Neural crest cell (in vitro differentiated cells): Measurements from ENCODE around the gene ST6GALNAC5. TPM values are rescaled to one million over a fixed set of nuclear protein-coding genes. Genes with fewer than 3 reads are reported as not detected.

Experiments used
- DNase-seq: peaks from one replicate; pipeline ENCODE4 v3.0.0; 2021; ENCODE audit warnings: low read depth, mixed read lengths, low spot score
- H3K27ac Mint-ChIP-seq: one replicate; pipeline ENCODE4 v1.8.0; 2021; ENCODE audit warnings: mild to moderate bottlenecking, mixed read lengths; ENCODE audit not compliant: unreplicated experiment
- H3K27me3 Mint-ChIP-seq: 2 replicates; pipeline ENCODE4 v1.8.0; 2021; ENCODE audit warnings: low read depth, mild to moderate bottlenecking, mixed read lengths
- H3K36me3 Mint-ChIP-seq: 2 replicates; pipeline ENCODE4 v1.8.0; 2021; ENCODE audit warnings: low read depth, mild to moderate bottlenecking, mixed read lengths
- H3K4me1 Mint-ChIP-seq: 2 replicates; pipeline ENCODE4 v1.8.0; 2021; ENCODE audit warnings: mixed read lengths
- H3K4me3 Mint-ChIP-seq: one replicate; pipeline ENCODE4 v1.8.0; 2021; ENCODE audit warnings: mild to moderate bottlenecking, mixed read lengths
- H3K9me3 Mint-ChIP-seq: 2 replicates; pipeline ENCODE4 v1.8.0; 2021; ENCODE audit warnings: mixed read lengths
- total RNA-seq: library from RNA; stranded (reverse); gene quantifications from 2 replicates; pipeline ENCODE4 v1.2.1, GENCODE V29; 2021
- TF ChIP-seq, protein P1 (sequence below): fragments of 200-600 bp; sonication (generic); conservative IDR thresholded peaks from 2 replicates; pipeline ENCODE4 v1.5.0; 2021; ENCODE audit warnings: antibody characterized with exemption, mild to moderate bottlenecking

ST6GALNAC5 gene
- total RNA-seq, 1 donor from 2014 or later = 45.6 TPM

DNA sequence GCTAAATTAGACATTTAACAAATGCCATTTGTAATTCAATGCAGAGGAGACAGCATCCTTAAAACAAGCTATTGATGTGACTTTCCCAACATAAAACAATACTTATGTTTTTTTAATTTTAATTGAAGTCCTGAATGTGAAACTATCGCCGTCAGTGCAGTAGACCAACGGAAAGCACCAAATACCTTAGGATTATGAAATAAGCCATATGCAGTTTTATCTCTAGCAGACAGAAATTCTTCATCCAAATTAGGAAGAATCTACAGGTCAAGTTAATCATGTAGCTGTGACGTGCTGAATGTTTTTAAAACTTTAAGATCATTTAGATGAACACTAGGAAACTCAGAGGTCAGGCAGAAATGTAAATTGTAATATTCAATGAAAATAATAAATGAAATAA is 714 bp upstream of the ST6GALNAC5 start:
- H3K9me3 Mint-ChIP-seq = no peaks in the 10 kb centered on the region
- H3K36me3 Mint-ChIP-seq = peaks cover 4% of the 10 kb centered on the region
- TF ChIP-seq, protein P1, sequence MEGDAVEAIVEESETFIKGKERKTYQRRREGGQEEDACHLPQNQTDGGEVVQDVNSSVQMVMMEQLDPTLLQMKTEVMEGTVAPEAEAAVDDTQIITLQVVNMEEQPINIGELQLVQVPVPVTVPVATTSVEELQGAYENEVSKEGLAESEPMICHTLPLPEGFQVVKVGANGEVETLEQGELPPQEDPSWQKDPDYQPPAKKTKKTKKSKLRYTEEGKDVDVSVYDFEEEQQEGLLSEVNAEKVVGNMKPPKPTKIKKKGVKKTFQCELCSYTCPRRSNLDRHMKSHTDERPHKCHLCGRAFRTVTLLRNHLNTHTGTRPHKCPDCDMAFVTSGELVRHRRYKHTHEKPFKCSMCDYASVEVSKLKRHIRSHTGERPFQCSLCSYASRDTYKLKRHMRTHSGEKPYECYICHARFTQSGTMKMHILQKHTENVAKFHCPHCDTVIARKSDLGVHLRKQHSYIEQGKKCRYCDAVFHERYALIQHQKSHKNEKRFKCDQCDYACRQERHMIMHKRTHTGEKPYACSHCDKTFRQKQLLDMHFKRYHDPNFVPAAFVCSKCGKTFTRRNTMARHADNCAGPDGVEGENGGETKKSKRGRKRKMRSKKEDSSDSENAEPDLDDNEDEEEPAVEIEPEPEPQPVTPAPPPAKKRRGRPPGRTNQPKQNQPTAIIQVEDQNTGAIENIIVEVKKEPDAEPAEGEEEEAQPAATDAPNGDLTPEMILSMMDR = no peak
- no peak for DNase-seq
- no peak overlapping the region for H3K27ac Mint-ChIP-seq
- H3K4me1 Mint-ChIP-seq = peaks cover 47% of the 10 kb centered on the region
- peak overlapping the region; percentile 62 for H3K4me3 Mint-ChIP-seq
- H3K27me3 Mint-ChIP-seq = peaks cover 3% of the 10 kb centered on the region

DNA sequence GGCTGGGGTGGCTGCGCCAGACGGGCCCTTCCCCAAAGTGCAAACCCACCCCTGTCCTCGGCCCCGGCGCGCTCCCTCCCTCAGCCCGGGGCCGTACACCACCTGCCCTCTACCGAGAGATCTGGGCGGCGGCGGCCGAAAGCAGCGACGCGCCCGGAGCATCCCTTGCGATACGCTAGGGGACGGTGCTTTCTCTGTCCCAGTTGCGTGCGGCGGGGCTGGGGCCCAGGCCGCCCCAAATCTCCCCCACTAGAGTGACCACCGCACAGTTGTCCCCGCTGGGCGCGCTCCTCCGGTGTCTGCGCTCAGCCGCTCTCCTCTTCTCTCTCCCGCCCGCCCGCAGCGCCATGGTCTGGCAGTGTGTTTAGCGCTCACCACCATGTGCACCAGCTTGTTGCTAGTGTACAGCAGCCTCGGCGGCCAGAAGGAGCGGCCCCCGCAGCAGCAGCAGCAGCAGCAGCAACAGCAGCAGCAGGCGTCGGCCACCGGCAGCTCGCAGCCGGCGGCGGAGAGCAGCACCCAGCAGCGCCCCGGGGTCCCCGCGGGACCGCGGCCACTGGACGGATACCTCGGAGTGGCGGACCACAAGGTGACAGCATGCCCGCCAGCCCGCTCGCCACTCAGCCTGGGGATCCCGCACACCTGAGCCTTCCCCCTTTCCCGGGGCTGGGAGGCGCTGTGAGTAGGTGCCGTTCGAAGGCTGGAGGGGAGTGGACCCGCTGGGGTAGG is 1.0 kb downstream of the ST6GALNAC5 start:
- Mint-ChIP-seq H3K27me3 (peaks cover 3% of the 10 kb centered on the region), H3K4me3 (peak overlapping the region; percentile 96), H3K4me1 (peaks cover 54% of the 10 kb centered on the region), H3K36me3 (peaks cover 12% of the 10 kb centered on the region), H3K27ac (peak overlapping the region; percentile 97), H3K9me3 (no peaks in the 10 kb centered on the region)
- DNase-seq = peak; percentile 58
- TF ChIP-seq, protein P1 = peak; percentile 49

DNA sequence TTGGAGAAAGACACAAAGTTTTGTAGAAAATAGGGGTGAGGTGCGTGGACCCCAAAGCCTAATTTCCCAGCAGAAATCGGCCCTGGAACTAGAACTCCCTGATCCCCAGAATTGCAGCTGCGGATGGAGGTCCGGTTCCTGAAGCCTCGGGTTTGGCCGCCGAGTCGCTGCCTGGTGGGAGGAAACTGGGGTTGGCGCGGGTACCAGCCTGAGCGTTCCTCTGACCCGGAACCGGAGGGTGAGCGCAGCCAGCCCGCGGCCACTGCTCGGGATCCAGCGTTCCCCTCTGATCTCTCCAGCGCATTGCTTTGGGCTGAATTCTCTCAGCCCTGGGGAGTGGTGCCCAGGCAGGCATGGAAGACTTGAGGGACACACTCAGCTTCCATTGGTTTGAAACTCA is 1.6 kb downstream of the ST6GALNAC5 start:
- Mint-ChIP-seq H3K9me3 (no peaks in the 10 kb centered on the region), H3K4me3 (peak overlapping the region; percentile 96), H3K27me3 (peaks cover 3% of the 10 kb centered on the region), H3K27ac (no peak overlapping the region), H3K36me3 (peaks cover 15% of the 10 kb centered on the region), H3K4me1 (peaks cover 57% of the 10 kb centered on the region)
- TF ChIP-seq, protein P1 = no peak
- DNase-seq = peak; percentile 20

DNA sequence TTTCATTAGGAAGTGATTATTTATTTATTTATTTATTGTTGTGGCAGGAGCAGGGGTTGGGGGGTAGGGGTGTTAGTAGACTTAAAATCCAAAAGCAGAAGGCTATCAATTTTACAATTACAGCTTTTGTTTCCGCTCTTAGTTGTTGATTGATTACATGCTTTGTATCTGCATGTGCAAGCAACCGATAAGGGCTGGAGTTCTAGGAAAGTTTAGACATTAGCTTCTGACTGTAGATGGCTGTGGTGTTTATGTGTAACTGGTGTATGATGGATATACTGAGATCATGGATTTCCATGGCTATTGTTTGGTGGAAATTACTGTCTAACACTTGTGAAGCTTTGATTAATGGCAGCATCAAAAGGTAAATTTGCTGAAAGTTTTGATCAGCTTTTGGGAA is 2.8 kb downstream of the ST6GALNAC5 start:
- peaks cover 3% of the 10 kb centered on the region for H3K27me3 Mint-ChIP-seq
- TF ChIP-seq, protein P1 = no peak
- H3K36me3 Mint-ChIP-seq = peaks cover 22% of the 10 kb centered on the region
- peak overlapping the region; percentile 96 for H3K4me3 Mint-ChIP-seq
- H3K9me3 Mint-ChIP-seq = peaks cover 3% of the 10 kb centered on the region
- peak overlapping the region; percentile 58 for H3K27ac Mint-ChIP-seq
- peaks cover 57% of the 10 kb centered on the region for H3K4me1 Mint-ChIP-seq
- DNase-seq = no peak

DNA sequence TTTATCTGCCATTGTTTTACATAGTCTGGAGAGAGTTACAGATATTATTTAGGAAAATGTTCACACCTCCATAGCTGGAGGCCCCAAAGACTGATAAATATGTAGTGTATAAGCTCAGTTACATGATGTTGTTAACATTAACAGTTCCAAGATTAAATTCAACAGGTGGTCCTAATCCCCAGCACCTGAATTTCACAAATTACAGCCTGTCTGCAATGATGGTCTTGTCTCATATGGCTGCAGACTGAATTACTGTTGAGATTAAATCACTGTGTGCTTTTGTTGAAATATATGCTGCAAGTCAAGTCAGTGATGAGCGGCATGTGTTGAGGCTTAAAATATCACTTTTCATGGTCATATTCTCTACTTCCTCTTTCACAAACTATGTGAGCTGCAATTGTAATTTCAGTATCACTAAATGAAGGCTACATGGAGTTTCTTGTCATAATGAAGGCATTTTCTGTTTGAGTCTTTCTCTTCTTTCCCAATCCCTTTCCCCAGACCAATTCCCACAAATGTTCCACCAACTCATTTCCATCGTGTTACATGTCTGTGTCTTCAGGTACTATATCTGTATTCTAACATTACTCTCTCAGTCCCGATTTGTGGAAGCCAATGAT is 4.2 kb downstream of the ST6GALNAC5 start:
- no peak for DNase-seq
- TF ChIP-seq, protein P1 = no peak
- H3K36me3 Mint-ChIP-seq = peaks cover 32% of the 10 kb centered on the region
- H3K27me3 Mint-ChIP-seq = peaks cover 3% of the 10 kb centered on the region
- peaks cover 45% of the 10 kb centered on the region for H3K4me1 Mint-ChIP-seq
- peak overlapping the region; percentile 36 for H3K4me3 Mint-ChIP-seq
- peaks cover 7% of the 10 kb centered on the region for H3K9me3 Mint-ChIP-seq
- no peak overlapping the region for H3K27ac Mint-ChIP-seq
